K562 (cell line): ENCODE measurements around the gene RSU1.

Experiments
- RAD21 ChIP-seq, 2 experiments: fragments of 250-450 bp in 1 of 2; fragments of 450-650 bp in 1 of 2; sonication (Bioruptor Pico) in 1 of 2; formaldehyde crosslinking in 1 of 2; IDR thresholded peaks in 1 of 2; conservative IDR thresholded peaks in 1 of 2; 2 replicates each; pipeline versions ENCODE4 v1.4.0 to v1.8.0; 2020 to 2022; ENCODE audit warnings: mild to moderate bottlenecking in 2 of 2, moderate library complexity in 1 of 2
- ZBTB8A ChIP-seq: fragments of 450-650 bp; IDR thresholded peaks from 2 replicates; pipeline ENCODE4 v1.6.1; 2018; ENCODE audit warnings: mild to moderate bottlenecking, moderate library complexity; ENCODE audit not compliant: partially characterized antibody
- TF ChIP-seq, protein P1 (sequence below): fragments of 450-650 bp; formaldehyde crosslinking; IDR thresholded peaks from 2 replicates; pipeline ENCODE4 v1.4.0; 2022; ENCODE audit warnings: missing genetic modification characterization

DNA sequence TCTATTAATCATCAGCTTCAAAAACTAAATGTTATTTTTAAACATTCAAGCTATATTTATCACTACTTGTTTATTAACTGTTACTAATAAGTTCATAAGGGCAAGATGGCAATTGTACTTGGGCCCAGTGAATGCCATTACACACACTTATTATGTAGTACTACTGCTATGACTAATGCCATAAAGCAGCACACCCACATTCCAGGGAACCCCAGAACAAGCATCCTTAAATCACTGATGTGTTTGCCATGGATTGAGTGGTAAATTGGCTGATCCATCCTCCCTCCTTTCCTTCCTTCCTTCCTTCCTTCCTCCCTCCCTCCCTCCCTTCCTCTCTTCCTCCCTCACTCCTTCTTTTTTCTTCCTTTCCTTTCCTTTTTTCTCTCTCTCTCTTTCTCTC lies 37.4 kb upstream of the RSU1 start:
- TF ChIP-seq RAD21 (CRISPR knock-in tag; conservative IDR thresholded peaks at IDR 0.05 in 1 of 2, IDR thresholded peaks at IDR 0.05 in 1 of 2), result no peak
- no peak for TF ChIP-seq ZBTB8A
- TF ChIP-seq, protein P1, sequence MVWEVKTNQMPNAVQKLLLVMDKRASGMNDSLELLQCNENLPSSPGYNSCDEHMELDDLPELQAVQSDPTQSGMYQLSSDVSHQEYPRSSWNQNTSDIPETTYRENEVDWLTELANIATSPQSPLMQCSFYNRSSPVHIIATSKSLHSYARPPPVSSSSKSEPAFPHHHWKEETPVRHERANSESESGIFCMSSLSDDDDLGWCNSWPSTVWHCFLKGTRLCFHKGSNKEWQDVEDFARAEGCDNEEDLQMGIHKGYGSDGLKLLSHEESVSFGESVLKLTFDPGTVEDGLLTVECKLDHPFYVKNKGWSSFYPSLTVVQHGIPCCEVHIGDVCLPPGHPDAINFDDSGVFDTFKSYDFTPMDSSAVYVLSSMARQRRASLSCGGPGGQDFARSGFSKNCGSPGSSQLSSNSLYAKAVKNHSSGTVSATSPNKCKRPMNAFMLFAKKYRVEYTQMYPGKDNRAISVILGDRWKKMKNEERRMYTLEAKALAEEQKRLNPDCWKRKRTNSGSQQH (CRISPR knock-in tag), result no peak
